Measurements from ENCODE around the gene CSF3R.
"Not testable (repeated sequence)": the region's sequence is repeated elsewhere in the genome, so short reads cannot be mapped to it uniquely, and the experiment has no call there.

Gene CSF3R

GRCh38 chr1:36481091-36481490 is 1.6 kb downstream of the CSF3R start:
- no peaks in the 10 kb centered on the region for H3K27me3 ChIP-seq (ENCODE audit: control insufficient read depth, insufficient read depth, low read length)
- no peaks in the 10 kb centered on the region for H3K36me3 ChIP-seq (ENCODE audit: control insufficient read depth, insufficient read depth, low read length)
- no peak overlapping the region for H3K27ac ChIP-seq (ENCODE audit: low read depth, low read length)
- H3K4me3 ChIP-seq (ENCODE audit: low read depth, low read length): no peak overlapping the region
- H3K9me3 ChIP-seq (ENCODE audit: control insufficient read depth, insufficient read depth, low read length): no peaks in the 10 kb centered on the region
- no peaks in the 10 kb centered on the region for H3K4me1 ChIP-seq (ENCODE audit: control insufficient read depth, insufficient read depth, low read length)
- H3K9ac ChIP-seq (ENCODE audit: low read depth, low read length): no peak overlapping the region

- Histone ChIP-seq H3K9ac (ENCODE audit: low read depth, low read length) (no peak overlapping the region), H3K4me3 (ENCODE audit: low read depth, low read length) (no peak overlapping the region), H3K9me3 (ENCODE audit: control insufficient read depth, insufficient read depth, low read length) (no peaks in the 10 kb centered on the region)
These were observed 2.6 kb downstream of the CSF3R start for GRCh38 chr1:36480161-36480560.

DNA sequence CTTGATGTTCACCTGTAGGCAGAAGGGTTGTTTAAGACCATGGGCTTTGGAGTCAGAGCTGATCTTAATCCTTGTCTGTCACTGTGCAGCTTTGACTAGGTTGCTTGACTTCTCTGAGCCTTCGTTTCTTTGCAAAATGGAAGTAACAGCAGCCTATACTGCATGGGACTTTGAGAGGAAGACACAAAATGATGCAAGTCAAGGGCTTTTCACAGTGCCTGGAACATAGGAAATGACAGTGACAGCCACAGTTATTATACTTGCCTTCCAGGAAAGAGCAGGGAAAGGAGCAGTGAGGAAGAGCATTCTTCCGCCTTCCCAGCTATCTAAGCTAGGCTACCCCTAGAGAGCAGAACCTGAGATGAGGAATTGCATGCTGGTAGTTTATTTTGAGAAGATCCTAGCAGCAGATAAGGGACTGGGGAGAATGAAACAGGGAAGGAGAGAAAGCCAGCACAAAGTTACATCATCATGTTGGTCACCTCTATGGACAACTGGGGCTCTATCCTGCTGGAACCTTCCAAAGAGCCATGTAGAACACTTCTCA is 3.1 kb downstream of the CSF3R start:
- H3K36me3 ChIP-seq (ENCODE audit: control insufficient read depth, insufficient read depth, low read length): no peaks in the 10 kb centered on the region
- H3K27ac ChIP-seq (ENCODE audit: low read depth, low read length): no peak overlapping the region
- H3K9me3 ChIP-seq (ENCODE audit: control insufficient read depth, insufficient read depth, low read length): no peaks in the 10 kb centered on the region
- H3K4me1 ChIP-seq (ENCODE audit: control insufficient read depth, insufficient read depth, low read length): no peaks in the 10 kb centered on the region
- H3K4me3 ChIP-seq (ENCODE audit: low read depth, low read length): no peak overlapping the region
- no peak overlapping the region for H3K9ac ChIP-seq (ENCODE audit: low read depth, low read length)
- H3K27me3 ChIP-seq (ENCODE audit: control insufficient read depth, insufficient read depth, low read length): no peaks in the 10 kb centered on the region

More at GRCh38 chr1:36480161-36480560, 2.6 kb downstream of the CSF3R start:
- Histone ChIP-seq H3K4me1 (ENCODE audit: control insufficient read depth, insufficient read depth, low read length) (no peaks in the 10 kb centered on the region), H3K27ac (ENCODE audit: low read depth, low read length) (no peak overlapping the region), H3K27me3 (ENCODE audit: control insufficient read depth, insufficient read depth, low read length) (no peaks in the 10 kb centered on the region), H3K36me3 (ENCODE audit: control insufficient read depth, insufficient read depth, low read length) (no peaks in the 10 kb centered on the region)

DNA sequence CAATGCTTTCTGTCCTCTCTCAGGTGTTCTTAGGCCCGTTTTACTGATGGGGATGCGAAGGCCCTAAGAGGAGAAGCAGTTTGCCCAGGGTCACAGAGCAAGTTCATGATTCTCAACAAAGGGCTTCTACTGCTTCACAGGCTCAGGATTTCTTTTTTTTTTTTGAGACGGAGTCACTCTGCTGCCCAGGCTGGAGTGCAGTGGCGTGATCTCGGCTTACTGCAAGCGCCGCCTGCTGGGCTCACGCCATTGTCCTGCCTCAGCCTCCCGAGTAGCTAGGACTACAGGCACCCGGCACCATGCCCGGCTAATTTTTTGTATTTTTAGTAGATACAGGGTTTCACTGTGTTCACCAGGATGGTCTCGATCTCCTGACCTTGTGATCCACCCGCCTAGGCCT is 5.1 kb downstream of the CSF3R start:
- H3K4me3 ChIP-seq (ENCODE audit: low read depth, low read length); H3K36me3 ChIP-seq (ENCODE audit: control insufficient read depth, insufficient read depth, low read length); H3K9me3 ChIP-seq (ENCODE audit: control insufficient read depth, insufficient read depth, low read length); H3K27me3 ChIP-seq (ENCODE audit: control insufficient read depth, insufficient read depth, low read length); H3K27ac ChIP-seq (ENCODE audit: low read depth, low read length); H3K9ac ChIP-seq (ENCODE audit: low read depth, low read length); H3K4me1 ChIP-seq (ENCODE audit: control insufficient read depth, insufficient read depth, low read length): not testable (repeated sequence)

DNA sequence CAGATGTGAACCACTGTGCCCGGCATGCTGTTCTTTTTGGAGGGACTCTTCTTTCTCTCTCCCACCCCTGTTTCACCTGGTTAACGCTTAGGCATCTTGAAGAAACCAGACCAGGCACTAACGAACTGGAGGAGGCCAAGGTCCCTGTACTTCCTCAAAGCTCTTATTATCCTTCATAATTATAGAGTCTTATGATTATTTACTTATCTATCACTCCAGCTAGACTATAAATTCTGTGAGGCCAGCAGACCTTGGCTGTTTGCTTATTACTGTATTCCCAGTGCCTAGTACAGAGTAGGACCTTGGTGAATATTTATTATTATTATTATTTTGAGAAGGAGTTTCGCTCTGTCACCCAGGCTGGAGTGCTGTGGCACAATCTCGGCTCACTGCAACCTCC is 5.8 kb downstream of the CSF3R start:
- no peak overlapping the region for H3K4me3 ChIP-seq (ENCODE audit: low read depth, low read length)
- H3K27ac ChIP-seq (ENCODE audit: low read depth, low read length): no peak overlapping the region
- no peaks in the 10 kb centered on the region for H3K9me3 ChIP-seq (ENCODE audit: control insufficient read depth, insufficient read depth, low read length)
- H3K27me3 ChIP-seq (ENCODE audit: control insufficient read depth, insufficient read depth, low read length): no peaks in the 10 kb centered on the region
- no peaks in the 10 kb centered on the region for H3K36me3 ChIP-seq (ENCODE audit: control insufficient read depth, insufficient read depth, low read length)
- no peaks in the 10 kb centered on the region for H3K4me1 ChIP-seq (ENCODE audit: control insufficient read depth, insufficient read depth, low read length)
- no peak overlapping the region for H3K9ac ChIP-seq (ENCODE audit: low read depth, low read length)

DNA sequence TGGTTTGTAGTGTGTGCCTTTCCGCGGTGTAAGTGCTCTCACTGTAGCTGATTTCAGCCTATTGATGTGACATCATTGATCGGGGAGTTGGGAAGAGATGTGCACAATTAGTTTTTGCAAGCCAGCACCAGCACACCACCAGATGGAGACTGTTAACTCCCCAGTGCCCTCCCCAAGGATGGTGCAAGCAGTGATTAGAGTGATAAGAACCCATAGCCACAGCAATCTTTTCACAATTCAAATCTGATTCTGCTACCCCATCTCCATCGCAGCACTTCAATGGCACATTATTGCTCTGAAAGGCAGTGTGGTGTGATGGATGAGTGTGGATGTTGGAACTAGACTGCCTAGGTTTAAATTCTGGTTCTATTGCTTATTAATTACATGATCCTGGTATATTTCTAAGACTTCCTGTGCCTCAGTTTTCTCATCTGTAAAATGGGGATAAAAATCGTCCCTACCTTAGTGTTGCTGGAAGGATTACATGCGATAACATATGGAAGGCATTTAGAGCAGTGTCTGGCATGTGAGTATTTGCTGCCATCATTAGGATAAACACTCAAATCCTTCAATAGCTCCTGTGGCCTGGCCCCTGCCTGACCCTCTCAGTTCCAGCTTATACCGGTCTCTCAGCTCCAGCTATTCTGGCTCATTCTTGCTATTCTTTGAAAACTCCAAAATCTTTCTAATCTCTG is 6.7 kb downstream of the CSF3R start:
- Histone ChIP-seq H3K36me3 (ENCODE audit: control insufficient read depth, insufficient read depth, low read length) (no peaks in the 10 kb centered on the region), H3K4me3 (ENCODE audit: low read depth, low read length) (no peak overlapping the region), H3K27ac (ENCODE audit: low read depth, low read length) (no peak overlapping the region), H3K9me3 (ENCODE audit: control insufficient read depth, insufficient read depth, low read length) (no peaks in the 10 kb centered on the region), H3K9ac (ENCODE audit: low read depth, low read length) (no peak overlapping the region), H3K27me3 (ENCODE audit: control insufficient read depth, insufficient read depth, low read length) (0 out of 2 replicates have a peak, but pooled peaks cover 3% of the 10 kb centered on the region), H3K4me1 (ENCODE audit: control insufficient read depth, insufficient read depth, low read length) (no peaks in the 10 kb centered on the region)

DNA sequence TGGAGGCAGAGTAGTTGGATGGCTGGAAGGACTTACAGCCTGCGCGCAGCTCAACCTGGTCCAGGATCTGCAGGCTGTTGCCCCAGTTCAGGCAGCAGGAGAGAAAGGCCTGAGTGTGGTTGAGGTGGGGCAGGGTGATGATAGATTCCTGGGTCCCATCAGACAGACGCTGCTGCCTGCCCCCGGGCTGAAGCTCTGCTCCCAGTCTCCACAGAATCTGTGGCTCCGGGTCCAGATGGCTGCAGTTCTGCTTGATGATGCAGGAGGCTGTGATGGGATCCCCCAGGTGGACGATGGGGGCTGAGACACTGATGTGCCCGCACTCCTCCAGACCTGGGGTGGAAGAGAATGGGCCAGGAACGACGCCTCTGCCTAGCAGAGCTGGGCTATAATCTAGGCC is 7.4 kb downstream of the CSF3R start:
- Histone ChIP-seq H3K27me3 (ENCODE audit: control insufficient read depth, insufficient read depth, low read length) (0 out of 2 replicates have a peak, but pooled peaks cover 3% of the 10 kb centered on the region), H3K9me3 (ENCODE audit: control insufficient read depth, insufficient read depth, low read length) (no peaks in the 10 kb centered on the region), H3K36me3 (ENCODE audit: control insufficient read depth, insufficient read depth, low read length) (no peaks in the 10 kb centered on the region), H3K4me1 (ENCODE audit: control insufficient read depth, insufficient read depth, low read length) (no peaks in the 10 kb centered on the region), H3K27ac (ENCODE audit: low read depth, low read length) (no peak overlapping the region), H3K4me3 (ENCODE audit: low read depth, low read length) (no peak overlapping the region), H3K9ac (ENCODE audit: low read depth, low read length) (no peak overlapping the region)

GRCh38 chr1:36472656-36473055 is 10.1 kb downstream of the CSF3R start:
- H3K9ac ChIP-seq (ENCODE audit: low read depth, low read length): no peak overlapping the region
- peaks cover 15% of the 10 kb centered on the region for H3K27me3 ChIP-seq (ENCODE audit: control insufficient read depth, insufficient read depth, low read length)
- H3K4me3 ChIP-seq (ENCODE audit: low read depth, low read length): no peak overlapping the region
- H3K27ac ChIP-seq (ENCODE audit: low read depth, low read length): no peak overlapping the region
- H3K9me3 ChIP-seq (ENCODE audit: control insufficient read depth, insufficient read depth, low read length): no peaks in the 10 kb centered on the region
- no peaks in the 10 kb centered on the region for H3K4me1 ChIP-seq (ENCODE audit: control insufficient read depth, insufficient read depth, low read length)
- no peaks in the 10 kb centered on the region for H3K36me3 ChIP-seq (ENCODE audit: control insufficient read depth, insufficient read depth, low read length)

DNA sequence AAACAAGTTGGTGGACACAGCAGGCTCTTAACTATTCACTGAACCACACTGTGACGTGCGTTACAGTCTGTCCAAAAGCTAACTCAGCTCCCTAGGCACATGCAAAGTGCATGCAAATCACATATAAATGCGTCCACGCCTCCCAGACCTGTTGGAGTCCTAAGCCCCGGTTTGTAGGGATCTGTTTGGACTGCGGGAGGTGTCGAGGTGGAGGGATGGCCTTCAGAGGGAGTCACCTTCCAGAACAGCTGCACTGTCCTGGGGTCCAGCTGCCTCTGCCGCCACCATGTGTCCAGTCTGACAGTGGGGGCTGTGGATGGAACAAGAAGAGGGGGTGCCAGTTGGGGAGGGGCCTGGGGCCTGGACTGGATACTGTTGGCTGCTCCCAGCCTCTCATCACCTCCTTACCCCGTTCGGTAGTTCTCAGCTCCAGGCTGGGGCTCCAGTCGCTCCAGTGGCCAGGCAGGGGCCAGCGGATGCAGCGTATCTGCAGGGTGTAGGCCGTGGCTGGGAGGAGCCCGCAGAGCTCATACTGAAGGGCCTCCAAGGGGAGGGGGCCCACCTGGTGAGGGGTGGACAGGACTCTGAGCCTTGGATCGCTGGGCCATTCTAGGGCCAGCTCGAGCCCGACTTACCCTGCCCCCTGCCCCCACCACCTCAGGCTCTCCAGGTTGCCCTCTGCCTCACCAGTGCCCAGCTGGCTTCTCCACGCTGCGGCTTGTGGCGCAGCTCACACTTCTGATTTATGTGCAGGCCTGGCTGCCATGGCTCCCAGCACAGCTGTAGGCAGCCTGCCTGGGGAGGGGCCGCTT is 10.7 kb downstream of the CSF3R start:
- Histone ChIP-seq H3K36me3 (ENCODE audit: control insufficient read depth, insufficient read depth, low read length) (no peaks in the 10 kb centered on the region), H3K4me3 (ENCODE audit: low read depth, low read length) (no peak overlapping the region), H3K27ac (ENCODE audit: low read depth, low read length) (no peak overlapping the region), H3K9ac (ENCODE audit: low read depth, low read length) (no peak overlapping the region), H3K9me3 (ENCODE audit: control insufficient read depth, insufficient read depth, low read length) (no peaks in the 10 kb centered on the region), H3K4me1 (ENCODE audit: control insufficient read depth, insufficient read depth, low read length) (no peaks in the 10 kb centered on the region), H3K27me3 (ENCODE audit: control insufficient read depth, insufficient read depth, low read length) (peaks cover 22% of the 10 kb centered on the region)

- Histone ChIP-seq H3K27ac (ENCODE audit: low read depth, low read length) (no peak overlapping the region), H3K9me3 (ENCODE audit: control insufficient read depth, insufficient read depth, low read length) (no peaks in the 10 kb centered on the region), H3K4me3 (ENCODE audit: low read depth, low read length) (no peak overlapping the region), H3K36me3 (ENCODE audit: control insufficient read depth, insufficient read depth, low read length) (no peaks in the 10 kb centered on the region), H3K9ac (ENCODE audit: low read depth, low read length) (no peak overlapping the region), H3K4me1 (ENCODE audit: control insufficient read depth, insufficient read depth, low read length) (peaks cover 10% of the 10 kb centered on the region; the same call in 1 of the 2 replicates), H3K27me3 (ENCODE audit: control insufficient read depth, insufficient read depth, low read length) (peaks cover 42% of the 10 kb centered on the region)
These were observed 13.6 kb downstream of the CSF3R start for GRCh38 chr1:36469163-36469562.

Measured in HUES48 (cell line).